NCI-H1417 (cell line): ENCODE measurements around the gene CCL25.

Experiments used
- DNase-seq, 3 experiments: peaks; one replicate each; lab custom pipeline; 2025; lab: John Stamatoyannopoulos, UW

CCL25 gene

DNA sequence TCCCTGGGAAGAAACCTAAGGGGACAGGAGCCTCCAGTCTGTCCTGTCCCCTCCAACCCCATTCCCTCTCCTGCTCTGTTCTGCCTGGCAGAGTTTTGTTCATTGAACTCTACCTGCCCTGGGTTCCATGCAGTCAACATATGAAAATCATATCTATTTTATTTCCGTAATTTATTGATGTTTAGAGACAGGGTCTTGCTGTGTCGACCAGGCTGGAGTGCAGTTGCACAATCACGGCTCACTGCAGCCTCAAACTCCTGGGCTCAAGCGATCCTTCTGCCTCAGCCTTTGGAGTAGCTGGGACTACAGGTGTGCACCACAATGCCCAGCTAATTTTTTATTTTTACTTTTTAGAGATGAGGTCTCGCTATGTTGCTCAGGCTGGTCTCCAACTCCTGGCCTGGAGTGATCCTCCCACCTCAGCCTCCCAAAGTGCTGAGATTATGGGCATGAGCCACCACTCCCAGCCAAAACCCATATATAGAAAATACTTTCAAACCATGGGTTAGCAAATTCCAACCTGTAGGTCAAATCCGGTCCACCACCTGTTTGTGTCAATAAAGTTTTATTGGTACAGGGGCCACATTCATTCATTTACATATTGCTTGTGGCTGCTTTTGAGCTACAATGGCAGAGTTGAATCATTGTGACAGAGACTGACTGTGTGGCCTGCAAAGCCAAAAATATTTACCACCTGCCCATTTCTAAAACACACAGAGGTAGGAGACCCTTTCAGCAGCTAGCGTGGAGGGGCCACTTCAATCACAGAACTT lies 57.5 kb downstream of the CCL25 start:
- DNase-seq: no peak

- no peak for DNase-seq
Measured at GRCh38 chr19:8110931-8111330, 58.4 kb downstream of the CCL25 start.

- DNase-seq: no peak
Measured at GRCh38 chr19:8111376-8111775, 58.8 kb downstream of the CCL25 start.
